Right cardiac atrium (tissue), 5 donors: ENCODE data around the gene FAR2. TPM values are rescaled to one million over a fixed set of nuclear protein-coding genes. Genes with fewer than 3 reads are reported as not detected.

Experiments used
- ATAC-seq, 2 donors: fragments of 200-7000 bp; cut with Tn5 transposase; one replicate each; pipeline versions ENCODE4 v1.8.0 to v1.9.1; 2020; ENCODE audit warnings: moderate library complexity in 2 of 2, mild to moderate bottlenecking in 1 of 2
- DNase-seq, 3 donors: peaks; one replicate each; pipeline ENCODE4 v3.0.0-alpha.2; 2020
- H3K27ac ChIP-seq: one replicate; pipeline ENCODE4 v1.5.1; 2013; ENCODE audit warnings: mild to moderate bottlenecking, low read length, control low read depth, moderate library complexity
- H3K27me3 ChIP-seq: one replicate; pipeline ENCODE4 v1.6.1; 2013; ENCODE audit not compliant: control insufficient read depth, insufficient read depth
- H3K4me1 ChIP-seq: one replicate; pipeline ENCODE4 v1.6.1; 2013; ENCODE audit warnings: low read length; ENCODE audit not compliant: control insufficient read depth, insufficient read depth
- H3K4me3 ChIP-seq: one replicate; pipeline ENCODE4 v1.5.1; 2013; ENCODE audit warnings: low read length, control low read depth
- H3K9me3 ChIP-seq: one replicate; pipeline ENCODE4 v1.6.1; 2013; ENCODE audit warnings: low read length; ENCODE audit not compliant: control insufficient read depth
- WGBS: extraction: QIAGEN DNeasy Blood & Tissue Kit; methylation state at CpG from one replicate; pipeline ENCODE4 v1.1.7; 2013; 5-methylcytosine and 5-hydroxymethylcytosine counted together
- intact Hi-C, 4 donors: fragments of 100-400 bp; cut with DNase I; formaldehyde crosslinking; loops; one replicate each; pipeline versions ENCODE4 v1.11.0 to v1.14.0; 2022 to 2023
- polyA plus RNA-seq: library from polyadenylated mRNA; stranded (reverse); fragments of 200-250 nt; gene quantifications from one replicate; pipeline ENCODE4 v1.2.3, GENCODE V29; 2013
- total RNA-seq, 4 donors: library from RNA; stranded (reverse); fragmentation: NEBNext Ultra II Directional; extraction: Animal tissue kit (Norgen Biotek cat#: 25700); gene quantifications; one replicate each; pipeline ENCODE4 v1.2.1, GENCODE V29; 2021
- donor health status: healthy with polysubstance abuse.
- donor health status: DM: no; HTN: yes; CAD: no.
- donor health status: DM: no; HTN: no; CAD: no.
- donor health status: DM: no; HTN: yes; CAD: no; lungs with severe emphysema.
- donor health status: DM: yes; HTN: yes; CAD: no.

Gene FAR2
- total and polyA plus RNA-seq, 5 donors: 2.5 to 9.7 (median 4.1) TPM

- 64% methylated on average over 2 of the region's 2 CpGs for WGBS
- Histone ChIP-seq H3K27me3 (no peaks in the 10 kb centered on the region), H3K9me3 (no peaks in the 10 kb centered on the region), H3K4me3 (no peak overlapping the region), H3K4me1 (peaks cover 5% of the 10 kb centered on the region), H3K27ac (no peak overlapping the region)
- DNase-seq (no peak), ATAC-seq (peak in 1 of 2 donors; percentile 31)
- intact Hi-C loops: no loop called here
Observed at GRCh38 chr12:29238822-29239291, 89.8 kb downstream of the FAR2 start.

- Histone ChIP-seq H3K27ac (no peak overlapping the region), H3K9me3 (no peaks in the 10 kb centered on the region), H3K4me3 (no peak overlapping the region), H3K4me1 (peaks cover 5% of the 10 kb centered on the region), H3K27me3 (no peaks in the 10 kb centered on the region)
- no peak for ATAC-seq
- no peak for DNase-seq
- intact Hi-C loops: no loop called here
- WGBS: 73% methylated on average over 1 of the region's 1 CpG
Observed at GRCh38 chr12:29239336-29239735, 90.3 kb downstream of the FAR2 start.

- WGBS: 87% methylated on average over 2 of the region's 2 CpGs
- no peaks in the 10 kb centered on the region for H3K9me3 ChIP-seq
- H3K27me3 ChIP-seq: no peaks in the 10 kb centered on the region
- ATAC-seq (no peak), DNase-seq (no peak)
- no peak overlapping the region for H3K27ac ChIP-seq
- intact Hi-C loops: no loop called here
- H3K4me3 ChIP-seq: no peak overlapping the region
- peaks cover 5% of the 10 kb centered on the region for H3K4me1 ChIP-seq
Observed at GRCh38 chr12:29240441-29240840, 91.4 kb downstream of the FAR2 start.

- Histone ChIP-seq H3K4me3 (no peak overlapping the region), H3K9me3 (no peaks in the 10 kb centered on the region), H3K27me3 (no peaks in the 10 kb centered on the region), H3K27ac (peak overlapping the region; percentile 20), H3K4me1 (peaks cover 5% of the 10 kb centered on the region)
- 39% methylated on average over 7 of the region's 7 CpGs for WGBS
- intact Hi-C loops: no loop called here
- DNase-seq (peak; percentile 16 to 48 (median 43)), ATAC-seq (peak; percentile 95 to 97)
Observed at GRCh38 chr12:29241821-29242591, 92.9 kb downstream of the FAR2 start.

GRCh38 chr12:29242921-29243431 lies 93.9 kb downstream of the FAR2 start:
- WGBS: 51% methylated on average over 4 of the region's 4 CpGs
- DNase-seq: no peak
- ATAC-seq: peak; percentile 47 to 49
- Histone ChIP-seq H3K27me3 (no peaks in the 10 kb centered on the region), H3K4me1 (peaks cover 5% of the 10 kb centered on the region), H3K9me3 (no peaks in the 10 kb centered on the region), H3K27ac (no peak overlapping the region), H3K4me3 (no peak overlapping the region)
- intact Hi-C loops: no loop called here

- WGBS: 93% methylated on average over 3 of the region's 3 CpGs
- Histone ChIP-seq H3K9me3 (no peaks in the 10 kb centered on the region), H3K4me1 (peaks cover 5% of the 10 kb centered on the region), H3K27ac (no peak overlapping the region), H3K27me3 (no peaks in the 10 kb centered on the region), H3K4me3 (no peak overlapping the region)
- ATAC-seq (no peak), DNase-seq (no peak)
- intact Hi-C loops: no loop called here
Observed at GRCh38 chr12:29244159-29244765, 95.2 kb downstream of the FAR2 start.

- 97% methylated on average over 3 of the region's 3 CpGs for WGBS
- intact Hi-C loops: no loop called here
- Histone ChIP-seq H3K27ac (no peak overlapping the region), H3K9me3 (no peaks in the 10 kb centered on the region), H3K27me3 (no peaks in the 10 kb centered on the region), H3K4me3 (no peak overlapping the region), H3K4me1 (peaks cover 5% of the 10 kb centered on the region)
- no peak for DNase-seq
- no peak for ATAC-seq
Observed at GRCh38 chr12:29245246-29245645, 96.2 kb downstream of the FAR2 start.

- Histone ChIP-seq H3K9me3 (no peaks in the 10 kb centered on the region), H3K4me1 (no peaks in the 10 kb centered on the region), H3K27ac (no peak overlapping the region), H3K27me3 (no peaks in the 10 kb centered on the region), H3K4me3 (no peak overlapping the region)
- DNase-seq (no peak), ATAC-seq (no peak)
- WGBS: 94% methylated on average over 2 of the region's 2 CpGs
- intact Hi-C loops: no loop called here
Observed at GRCh38 chr12:29249930-29250329, 100.9 kb downstream of the FAR2 start.

GRCh38 chr12:29253906-29254625 lies 105.0 kb downstream of the FAR2 start:
- ATAC-seq (no peak), DNase-seq (no peak)
- 92% methylated on average over 2 of the region's 2 CpGs for WGBS
- H3K27ac ChIP-seq: no peak overlapping the region
- H3K9me3 ChIP-seq: no peaks in the 10 kb centered on the region
- H3K27me3 ChIP-seq: no peaks in the 10 kb centered on the region
- no peak overlapping the region for H3K4me3 ChIP-seq
- intact Hi-C loops: no loop called here
- no peaks in the 10 kb centered on the region for H3K4me1 ChIP-seq

GRCh38 chr12:29255042-29255441 lies 106.0 kb downstream of the FAR2 start:
- Histone ChIP-seq H3K27me3 (no peaks in the 10 kb centered on the region), H3K9me3 (no peaks in the 10 kb centered on the region), H3K27ac (no peak overlapping the region), H3K4me3 (no peak overlapping the region), H3K4me1 (no peaks in the 10 kb centered on the region)
- DNase-seq (peak in 1 of 3 donors; percentile 2), ATAC-seq (peak; percentile 60 to 77)
- intact Hi-C loops: no loop called here

GRCh38 chr12:29256598-29256997 lies 107.5 kb downstream of the FAR2 start:
- Histone ChIP-seq H3K27me3 (no peaks in the 10 kb centered on the region), H3K4me3 (no peak overlapping the region), H3K9me3 (no peaks in the 10 kb centered on the region), H3K4me1 (no peaks in the 10 kb centered on the region), H3K27ac (no peak overlapping the region)
- ATAC-seq (no peak), DNase-seq (peak in 1 of 3 donors; percentile 47)
- intact Hi-C loops: no loop called here
- 84% methylated on average over 21 of the region's 21 CpGs for WGBS
